ENCODE results near the gene CXADR.

CXADR gene

GRCh38 chr21:17607684-17608083 is 94.8 kb downstream of the CXADR start:
- DNase-seq (ENCODE audit: low read depth): no peak

GRCh38 chr21:17609681-17610080 is 96.8 kb downstream of the CXADR start:
- no peak for DNase-seq (ENCODE audit: low read depth)

GRCh38 chr21:17610911-17611310 is 98.1 kb downstream of the CXADR start:
- DNase-seq (ENCODE audit: low read depth): no peak

- DNase-seq (ENCODE audit: low read depth): peak; percentile 69
These were observed 98.7 kb downstream of the CXADR start for GRCh38 chr21:17611414-17612022.

- peak; percentile 1 for DNase-seq (ENCODE audit: low read depth)
These were observed 99.3 kb downstream of the CXADR start for GRCh38 chr21:17612023-17612564.

GRCh38 chr21:17612565-17613241 is 99.9 kb downstream of the CXADR start, which contains the start of gene BTG3:
Gene BTG3, minus strand, starts transcription at chr21:17612901. Its CDS starts 3,757 bp downstream, at chr21:17609144.
- peak; percentile 61 for DNase-seq (ENCODE audit: low read depth)

- DNase-seq (ENCODE audit: low read depth): no peak
These were observed 100.4 kb downstream of the CXADR start for GRCh38 chr21:17613242-17613676.

GRCh38 chr21:17616831-17617230 is 104.0 kb downstream of the CXADR start:
- no peak for DNase-seq (ENCODE audit: low read depth)

GRCh38 chr21:17622018-17622417 is 109.2 kb downstream of the CXADR start:
- DNase-seq (ENCODE audit: low read depth): no peak

GRCh38 chr21:17631195-17631594 is 118.4 kb downstream of the CXADR start:
- DNase-seq (ENCODE audit: low read depth): no peak

GRCh38 chr21:17636711-17637110 is 123.9 kb downstream of the CXADR start:
- DNase-seq (ENCODE audit: low read depth): no peak

- DNase-seq (ENCODE audit: low read depth): no peak
These were observed 128.0 kb downstream of the CXADR start for GRCh38 chr21:17640821-17641220.
